CD4-positive, alpha-beta T cell treated with Interleukin-15 for 1 hour (primary cell): ENCODE data around the gene DVL1.

ENCODE experiments used
- DNase-seq: peaks from one replicate; pipeline ENCODE4 v3.0.0-alpha.2; 2020

The DVL1 gene

GRCh38 chr1:1295154-1295923 lies 53.9 kb downstream of the DVL1 start:
- DNase-seq: no peak

- no peak for DNase-seq
Observed at GRCh38 chr1:1294250-1294890, 54.8 kb downstream of the DVL1 start.

- DNase-seq: no peak
Observed at GRCh38 chr1:1293263-1294249, 55.7 kb downstream of the DVL1 start.

- no peak for DNase-seq
Observed at GRCh38 chr1:1292851-1293250, 56.4 kb downstream of the DVL1 start.

GRCh38 chr1:1292442-1292779 lies 56.8 kb downstream of the DVL1 start:
- no peak for DNase-seq

- DNase-seq: peak; percentile 59
Observed at GRCh38 chr1:1291548-1292441, 57.4 kb downstream of the DVL1 start.

- no peak for DNase-seq
Observed at GRCh38 chr1:1291023-1291528, 58.1 kb downstream of the DVL1 start.

GRCh38 chr1:1290238-1290731 lies 58.9 kb downstream of the DVL1 start:
- DNase-seq: peak; percentile 51

GRCh38 chr1:1287288-1288110 lies 61.7 kb downstream of the DVL1 start:
- DNase-seq: no peak

GRCh38 chr1:1286313-1287261 lies 62.6 kb downstream of the DVL1 start:
- DNase-seq: no peak

- DNase-seq: no peak
Observed at GRCh38 chr1:1285611-1286311, 63.5 kb downstream of the DVL1 start.
